GM15510 (cell line): ENCODE results near the gene DCTN2.

ENCODE experiments used
- POLR2A ChIP-seq: IDR thresholded peaks from 3 replicates; pipeline ENCODE4 v1.6.1; 2011; ENCODE audit warnings: borderline replicate concordance; ENCODE audit not compliant: insufficient read length; ENCODE audit errors: extremely low read depth

DCTN2 gene

GRCh38 chr12:57558864-57559263 is 11.9 kb upstream of the DCTN2 start:
- no peak for TF ChIP-seq POLR2A

DNA sequence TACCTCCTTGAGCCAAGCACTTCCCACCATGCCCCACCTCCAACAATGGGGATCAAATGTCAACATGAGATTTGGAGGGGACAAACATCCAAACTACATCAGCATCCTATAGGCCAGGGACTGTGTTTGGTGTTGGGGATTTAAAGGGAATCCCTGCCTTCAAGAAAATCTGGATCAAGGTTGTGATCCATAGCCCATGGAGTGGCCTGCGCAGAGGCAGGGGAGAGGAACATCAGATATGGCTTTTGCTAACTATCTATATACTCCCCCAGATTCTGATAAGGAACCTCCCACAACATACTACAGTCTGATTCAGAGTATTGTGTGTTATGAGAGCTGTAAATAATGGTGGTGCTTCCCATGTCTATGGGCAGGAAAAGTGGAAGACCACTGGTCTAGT is 7.9 kb upstream of the DCTN2 start:
- TF ChIP-seq POLR2A: no peak

GRCh38 chr12:57554453-57554852 is 7.5 kb upstream of the DCTN2 start:
- no peak for TF ChIP-seq POLR2A

DNA sequence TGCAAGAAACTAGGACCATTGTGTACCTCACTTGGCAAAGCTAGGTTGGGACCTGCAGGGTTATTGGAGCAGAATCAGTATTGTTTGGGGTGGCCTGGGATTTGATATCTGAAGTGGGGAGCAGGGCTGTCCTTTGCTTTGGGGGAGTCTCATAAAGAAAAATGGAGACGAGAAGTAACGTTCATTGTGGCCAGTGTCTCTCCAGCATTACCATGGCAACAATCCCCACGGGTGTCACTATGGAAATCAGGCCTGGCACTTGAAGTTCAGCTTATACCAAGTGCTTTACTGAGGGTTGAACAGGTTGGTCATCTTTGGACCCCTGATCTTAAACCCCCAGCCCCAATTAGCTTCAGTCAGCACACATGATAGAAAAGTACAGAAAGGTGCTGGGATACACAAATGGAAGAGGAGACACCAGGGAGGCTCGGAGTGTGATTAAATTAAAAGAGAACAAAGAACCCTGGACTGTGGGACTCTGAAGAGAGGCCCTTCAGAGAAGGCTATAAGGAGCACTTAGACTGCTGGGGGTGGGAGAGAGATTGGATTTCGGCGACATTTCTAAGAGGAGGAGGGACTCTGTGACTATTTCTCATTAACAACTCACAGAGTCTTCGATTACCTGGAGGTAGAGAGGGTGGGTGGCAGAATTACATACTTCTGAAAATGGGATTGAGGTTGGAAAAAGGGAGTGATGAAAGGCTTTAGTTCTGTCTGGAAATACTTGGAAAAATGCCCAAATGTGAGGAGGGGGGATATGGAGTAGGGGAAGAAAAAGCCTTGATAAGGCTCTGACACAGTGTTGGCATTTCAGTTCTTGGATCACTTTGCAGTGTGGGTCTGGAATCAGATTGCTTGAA is 6.6 kb upstream of the DCTN2 start:
- no peak for TF ChIP-seq POLR2A

DNA sequence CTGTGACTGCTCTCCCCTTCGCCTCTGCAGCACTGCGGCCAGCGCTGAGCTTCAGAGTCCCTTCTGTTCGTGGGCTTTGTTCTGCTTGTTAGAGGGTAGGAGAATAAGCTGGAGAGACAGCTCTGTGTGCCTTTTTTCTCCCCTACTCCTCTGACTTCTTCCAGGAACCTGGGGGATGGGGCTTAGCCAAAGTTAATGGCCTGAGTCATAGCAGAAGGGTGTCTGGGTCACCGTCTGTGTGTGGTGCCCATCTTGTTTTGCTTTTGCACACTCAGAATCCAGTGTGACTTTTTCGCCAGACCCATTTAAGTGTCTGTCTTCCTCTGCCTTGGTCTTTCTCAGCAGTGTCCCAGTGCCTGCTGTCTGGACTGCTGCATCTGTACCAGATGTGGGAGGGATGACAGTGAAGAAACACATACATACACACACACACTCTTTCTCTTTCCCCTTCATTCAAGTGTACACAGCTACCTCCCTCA is 5.9 kb upstream of the DCTN2 start:
- no peak for TF ChIP-seq POLR2A

- no peak for TF ChIP-seq POLR2A
Measured at GRCh38 chr12:57552306-57552651, 5.3 kb upstream of the DCTN2 start.

DNA sequence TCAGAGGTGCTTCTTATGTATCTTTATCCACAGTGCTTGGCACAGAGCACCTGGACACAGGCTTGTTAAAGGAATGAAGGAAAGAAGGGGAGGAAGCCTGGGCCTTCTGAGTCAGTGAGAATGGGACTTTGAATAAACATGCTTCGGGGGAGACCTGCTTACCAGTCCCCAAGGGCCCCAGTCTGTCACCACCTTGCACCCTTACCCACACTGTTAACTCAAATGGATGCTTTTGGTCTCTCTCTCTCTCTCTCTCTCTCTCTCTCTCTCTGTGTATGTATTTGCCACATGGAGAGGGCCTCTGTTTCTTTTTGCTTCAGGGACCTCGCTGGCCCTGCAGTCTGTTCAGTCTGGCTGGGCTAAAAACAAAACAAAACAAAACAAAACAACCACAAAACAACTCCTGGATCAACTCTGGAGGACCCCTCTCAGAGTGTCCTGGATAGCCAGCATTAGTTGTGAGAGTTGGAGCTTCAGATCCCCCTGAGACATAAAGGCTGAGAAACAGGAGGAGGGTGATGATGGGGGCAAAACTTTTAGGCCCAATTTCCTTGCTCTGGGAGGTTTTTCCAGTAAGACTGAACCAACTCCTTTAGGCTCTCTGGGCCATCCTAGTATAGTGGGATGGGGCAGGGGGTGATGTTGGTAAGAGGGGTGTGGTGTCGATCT is 4.8 kb upstream of the DCTN2 start:
- no peak for TF ChIP-seq POLR2A

DNA sequence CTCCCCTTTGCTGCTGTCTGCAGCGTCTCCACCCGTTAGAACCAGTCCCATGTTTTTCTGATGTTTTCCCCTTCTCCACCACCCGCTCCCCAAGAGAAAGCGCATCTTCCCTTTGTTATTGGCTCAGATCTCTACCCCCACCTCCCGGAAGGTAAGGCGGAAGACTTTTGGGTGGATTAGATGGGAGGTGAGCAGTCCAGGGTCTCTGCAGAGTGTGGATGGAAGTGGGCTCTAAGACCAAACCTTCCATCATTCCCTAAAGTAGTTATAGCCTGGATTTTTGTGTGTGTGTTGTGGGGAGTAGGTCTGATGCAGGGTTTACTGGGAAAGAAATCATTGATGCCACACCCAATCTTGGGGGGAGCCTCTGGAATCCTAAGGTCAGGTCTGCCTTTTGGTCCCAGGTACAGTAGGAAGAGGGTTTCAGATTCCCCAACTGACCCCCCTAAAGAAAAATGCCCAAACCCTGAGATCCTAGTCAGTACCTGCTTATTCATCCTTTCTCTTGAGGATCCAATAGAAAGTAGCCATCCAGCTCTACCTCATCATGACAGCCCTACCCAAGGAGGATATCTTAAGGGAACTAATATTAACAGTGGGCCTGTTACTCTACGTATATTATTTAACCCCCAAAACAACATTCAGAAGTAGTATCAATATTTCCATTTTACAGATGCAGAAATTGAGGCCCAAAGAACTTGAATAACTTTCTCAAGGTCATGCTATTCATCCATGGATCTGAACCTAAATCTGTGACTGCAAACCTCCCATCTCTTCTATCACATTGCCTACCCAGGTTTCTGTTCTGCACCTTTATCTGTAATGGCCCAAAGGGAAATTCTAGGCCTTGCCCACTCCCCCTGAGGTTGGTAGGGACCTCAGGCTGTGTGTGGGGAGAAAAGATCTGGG is 3.9 kb upstream of the DCTN2 start:
- no peak for TF ChIP-seq POLR2A

GRCh38 chr12:57549909-57550640 is 3.1 kb upstream of the DCTN2 start, which contains the start of gene KIF5A:
KIF5A (plus strand) TSS chr12:57550044; CDS start chr12:57550272, 228 bp downstream.
- peak; percentile 16 for TF ChIP-seq POLR2A

- no peak for TF ChIP-seq POLR2A
Measured at GRCh38 chr12:57549203-57549908, 2.4 kb upstream of the DCTN2 start.

DNA sequence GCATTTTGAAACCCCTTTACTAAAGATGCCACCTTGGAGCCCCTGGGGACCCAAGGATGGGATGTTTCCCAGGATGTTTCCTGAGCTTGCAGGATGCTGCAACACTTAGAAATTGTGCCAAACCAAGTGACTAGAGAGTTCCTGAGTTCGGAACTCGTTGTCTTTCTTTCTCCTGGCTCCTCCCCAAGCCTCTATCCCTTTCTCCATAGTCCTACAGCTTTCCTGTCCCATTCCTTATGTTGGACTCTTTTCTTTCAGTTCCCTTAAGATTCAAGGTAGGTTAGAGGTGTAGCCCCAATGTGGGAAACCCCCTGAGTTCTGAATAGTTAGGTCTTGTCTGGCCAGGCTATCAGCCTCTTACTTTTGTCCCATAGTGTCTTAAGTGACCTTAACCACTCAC is 1.5 kb upstream of the DCTN2 start:
- TF ChIP-seq POLR2A: no peak

GRCh38 chr12:57548013-57548315 is 972 bp upstream of the DCTN2 start:
- no peak for TF ChIP-seq POLR2A

DNA sequence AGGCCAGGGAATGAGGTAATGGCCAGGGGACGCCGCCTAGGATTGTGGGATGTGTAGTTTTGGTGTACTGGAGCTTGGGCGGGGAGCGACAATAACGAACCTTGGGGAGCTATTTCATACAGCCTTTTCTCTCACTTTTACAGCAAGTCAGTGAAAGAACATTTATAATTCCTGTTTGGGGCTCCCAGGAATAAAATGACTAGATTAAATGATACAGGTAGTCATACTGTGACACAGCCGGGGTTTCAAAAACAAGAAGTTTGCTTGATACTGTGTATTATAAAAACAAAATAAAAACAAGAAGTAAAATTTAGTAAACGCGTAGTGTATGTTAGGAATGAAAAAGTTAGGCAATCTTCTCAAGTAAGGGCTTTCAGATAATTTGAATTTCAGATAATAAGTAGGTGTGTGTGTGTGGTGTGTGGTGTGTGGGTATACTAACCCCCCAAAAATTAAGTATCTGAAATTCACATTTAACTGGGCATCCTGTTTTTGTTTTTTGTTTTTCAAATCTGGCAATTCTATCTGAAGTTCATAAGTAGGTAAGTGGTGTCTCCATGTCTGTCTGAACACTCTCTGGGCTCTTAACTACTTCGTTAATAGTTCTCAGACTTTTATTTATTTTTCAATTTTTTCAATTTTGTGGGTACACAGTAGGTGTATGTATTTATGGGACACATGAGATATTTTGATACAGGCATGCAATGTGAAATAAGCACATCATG is 458 bp upstream of the DCTN2 start:
- no peak for TF ChIP-seq POLR2A
